H9 (cell line): ENCODE results near the gene BFSP2. TPM values are rescaled to one million over a fixed set of nuclear protein-coding genes. Genes with fewer than 3 reads are reported as not detected.

ENCODE experiments used
- DNase-seq: peaks from one replicate; pipeline ENCODE4 v3.0.0-alpha.2; 2017
- H2AFZ ChIP-seq: one replicate; pipeline ENCODE4 v1.6.1; 2013; ENCODE audit warnings: mild to moderate bottlenecking, low read length, control low read depth, moderate library complexity
- H2AK5ac ChIP-seq: 2 replicates; pipeline ENCODE4 v1.6.1; 2013; ENCODE audit warnings: low read length, control low read depth, mixed read lengths; ENCODE audit not compliant: insufficient read length
- H2BK120ac ChIP-seq: one replicate; pipeline ENCODE4 v1.6.1; 2013; ENCODE audit warnings: low read depth, mild to moderate bottlenecking, low read length, control low read depth, inconsistent platforms; ENCODE audit not compliant: poor library complexity, severe bottlenecking
- H2BK12ac ChIP-seq: 2 replicates; pipeline ENCODE4 v1.6.1; 2013; ENCODE audit warnings: low read length, control low read depth, mixed read lengths, low read depth; ENCODE audit not compliant: insufficient read length
- H2BK15ac ChIP-seq: 2 replicates; pipeline ENCODE4 v1.6.1; 2013; ENCODE audit warnings: low read depth, low read length, control low read depth
- H2BK20ac ChIP-seq: one replicate; pipeline ENCODE4 v1.6.1; 2013; ENCODE audit warnings: low read depth, mild to moderate bottlenecking, low read length, control low read depth, inconsistent platforms; ENCODE audit not compliant: poor library complexity, severe bottlenecking
- H2BK5ac ChIP-seq: 2 replicates; pipeline ENCODE4 v1.6.1; 2013; ENCODE audit warnings: low read length, control low read depth, mixed read lengths; ENCODE audit not compliant: insufficient read length
- H3K14ac ChIP-seq: 2 replicates; pipeline ENCODE4 v1.6.1; 2013; ENCODE audit warnings: low read length, control low read depth; ENCODE audit not compliant: insufficient read depth
- H3K18ac ChIP-seq: 2 replicates; pipeline ENCODE4 v1.6.1; 2013; ENCODE audit warnings: low read depth, mild to moderate bottlenecking, mixed read lengths, low read length, control low read depth; ENCODE audit not compliant: insufficient read length
- H3K23ac ChIP-seq: 2 replicates; pipeline ENCODE4 v1.6.1; 2013; ENCODE audit warnings: low read length, control low read depth, mixed read lengths, low read depth; ENCODE audit not compliant: insufficient read length
- H3K23me2 ChIP-seq: 2 replicates; pipeline ENCODE4 v1.6.1; 2013; ENCODE audit warnings: low read depth, mild to moderate bottlenecking, mixed read lengths, low read length, control low read depth; ENCODE audit not compliant: insufficient read length, poor library complexity, severe bottlenecking
- H3K27ac ChIP-seq: 2 replicates; pipeline ENCODE4 v1.5.1; 2013; ENCODE audit warnings: low read length, control low read depth, mixed read lengths, low read depth; ENCODE audit not compliant: insufficient read length
- H3K27me3 ChIP-seq: 2 replicates; pipeline ENCODE4 v1.6.1; 2013; ENCODE audit warnings: low read length, control low read depth, inconsistent platforms; ENCODE audit not compliant: insufficient read depth
- H3K4ac ChIP-seq: 2 replicates; pipeline ENCODE4 v1.6.1; 2013; ENCODE audit warnings: low read depth, mild to moderate bottlenecking, control low read depth, inconsistent platforms, low read length, moderate library complexity
- H3K4me1 ChIP-seq: 2 replicates; pipeline ENCODE4 v1.6.1; 2013; ENCODE audit warnings: low read length, control low read depth, inconsistent platforms; ENCODE audit not compliant: insufficient read depth
- H3K4me2 ChIP-seq: 2 replicates; pipeline ENCODE4 v1.6.1; 2013; ENCODE audit warnings: low read length, control low read depth, mixed read lengths; ENCODE audit not compliant: insufficient read length, insufficient read depth
- H3K56ac ChIP-seq: 2 replicates; pipeline ENCODE4 v1.6.1; 2013; ENCODE audit warnings: low read depth, mild to moderate bottlenecking, mixed read lengths, low read length, control low read depth; ENCODE audit not compliant: insufficient read length
- H3K79me1 ChIP-seq: 2 replicates; pipeline ENCODE4 v1.6.1; 2013; ENCODE audit warnings: low read depth, mild to moderate bottlenecking, moderate library complexity, low read length, control low read depth, inconsistent platforms; ENCODE audit not compliant: insufficient read depth, poor library complexity, severe bottlenecking
- H3K79me2 ChIP-seq: 2 replicates; pipeline ENCODE4 v1.6.1; 2013; ENCODE audit warnings: low read length, control low read depth, inconsistent platforms; ENCODE audit not compliant: insufficient read depth
- H3K9ac ChIP-seq: 2 replicates; pipeline ENCODE4 v1.6.1; 2013; ENCODE audit warnings: low read length, control low read depth, mixed read lengths; ENCODE audit not compliant: insufficient read length; ENCODE audit errors: extremely low read depth
- H3K9me3 ChIP-seq: one replicate; pipeline ENCODE4 v1.6.1; 2013; ENCODE audit warnings: low read depth, low read length, inconsistent platforms; ENCODE audit not compliant: control insufficient read depth
- H3T11ph ChIP-seq: one replicate; pipeline ENCODE4 v1.6.1; 2013; ENCODE audit warnings: mild to moderate bottlenecking, low read length, control low read depth, inconsistent platforms
- H4K20me1 ChIP-seq: one replicate; pipeline ENCODE4 v1.6.1; 2013; ENCODE audit not compliant: control insufficient read depth, insufficient read length, insufficient read depth
- H4K5ac ChIP-seq: 2 replicates; pipeline ENCODE4 v1.6.1; 2013; ENCODE audit warnings: low read depth, mild to moderate bottlenecking, mixed read lengths, low read length, control low read depth; ENCODE audit not compliant: insufficient read length
- H4K8ac ChIP-seq: replicated peaks from 2 replicates; pipeline ENCODE4 v1.6.1; 2013; ENCODE audit warnings: low read length, control low read depth, mixed read lengths, low read depth; ENCODE audit not compliant: insufficient read length
- H4K91ac ChIP-seq: 2 replicates; pipeline ENCODE4 v1.6.1; 2013; ENCODE audit warnings: low read depth, mild to moderate bottlenecking, moderate library complexity, mixed read lengths, low read length, control low read depth; ENCODE audit not compliant: insufficient read length
- H3K27ac Mint-ChIP-seq, 3 experiments: 2 replicates in 2 of 3; 3 replicates in 1 of 3; pipeline ENCODE4 v1.8.0; 2020 to 2021; ENCODE audit warnings: mixed read lengths in 3 of 3, mild to moderate bottlenecking in 1 of 3, moderate library complexity in 1 of 3
- H3K27me3 Mint-ChIP-seq: 2 replicates; pipeline ENCODE4 v1.8.0; 2021; ENCODE audit warnings: low read depth, mild to moderate bottlenecking, moderate library complexity, mixed read lengths
- H3K36me3 Mint-ChIP-seq, 3 experiments: 2 replicates in 2 of 3; 3 replicates in 1 of 3; pipeline ENCODE4 v1.8.0; 2020 to 2021; ENCODE audit warnings: low read depth in 3 of 3, mixed read lengths in 3 of 3; ENCODE audit not compliant: insufficient read depth in 1 of 3
- H3K4me1 Mint-ChIP-seq, 2 experiments: 2 replicates each; pipeline ENCODE4 v1.8.0; 2020; ENCODE audit warnings: mixed read lengths in 2 of 2
- H3K4me3 Mint-ChIP-seq, 2 experiments: 2 replicates in 1 of 2; 3 replicates in 1 of 2; pipeline ENCODE4 v1.8.0; 2020 to 2021; ENCODE audit warnings: mild to moderate bottlenecking in 2 of 2, mixed read lengths in 2 of 2, moderate library complexity in 1 of 2
- H3K9me3 Mint-ChIP-seq, 2 experiments: 2 replicates in 1 of 2; 3 replicates in 1 of 2; pipeline ENCODE4 v1.8.0; 2020; ENCODE audit warnings: mild to moderate bottlenecking in 2 of 2, mixed read lengths in 2 of 2, moderate library complexity in 1 of 2
- CTCF ChIP-seq: fragments of 200-600 bp; sonication (generic); conservative IDR thresholded peaks from 3 replicates; pipeline ENCODE4 v1.8.0; 2021; ENCODE audit warnings: antibody characterized with exemption, mild to moderate bottlenecking
- WGBS: extraction: QIAGEN DNeasy Blood & Tissue Kit; methylation state at CpG from one replicate; pipeline ENCODE4 v1.1.7; 2013; ENCODE audit warnings: missing lambda C conversion rate, low lambda C conversion rate, mixed read lengths; ENCODE audit not compliant: insufficient read length; ENCODE audit errors: extremely low coverage; 5-methylcytosine and 5-hydroxymethylcytosine counted together
- total RNA-seq: library from RNA; stranded (reverse); gene quantifications from 2 replicates; pipeline ENCODE4 v1.2.1, GENCODE V29; 2021

Gene BFSP2
- total RNA-seq, 1 experiment from 2014 or later: not detected

GRCh38 chr3:133383741-133384140 is 16.1 kb upstream of the BFSP2 start:
- no peak overlapping the region for H2AFZ ChIP-seq
- no peak overlapping the region for H4K91ac ChIP-seq
- H3K36me3 Mint-ChIP-seq: peaks cover 0 to 3% (median 0%) of the 10 kb centered on the region in 3 experiments; a peak in 3 of 7 replicates
- no peaks in the 10 kb centered on the region for H3K27me3 ChIP-seq
- peak overlapping the region in 1 of 3 experiments; percentile 84; a peak in 1 of 7 replicates for H3K27ac Mint-ChIP-seq
- no peak overlapping the region for H3K14ac ChIP-seq
- H3K9me3 ChIP-seq: no peaks in the 10 kb centered on the region
- H4K5ac ChIP-seq: no peak overlapping the region
- no peaks in the 10 kb centered on the region for H3K4me1 ChIP-seq
- no peak overlapping the region for H2BK15ac ChIP-seq
- no peak for DNase-seq
- H3K4me2 ChIP-seq: no peak overlapping the region
- H2BK5ac ChIP-seq: no peak overlapping the region
- no peaks in the 10 kb centered on the region for H3K79me1 ChIP-seq
- H3K27me3 Mint-ChIP-seq: no peaks in the 10 kb centered on the region
- no peaks in the 10 kb centered on the region for H3K9me3 Mint-ChIP-seq
- H2BK12ac ChIP-seq: no peak overlapping the region
- peaks cover 17 to 21% of the 10 kb centered on the region in 2 experiments for H3K4me1 Mint-ChIP-seq
- H3K56ac ChIP-seq: no peak overlapping the region
- H3K23me2 ChIP-seq: no peaks in the 10 kb centered on the region
- H3K4me3 Mint-ChIP-seq: no peak overlapping the region
- TF ChIP-seq CTCF: no peak
- H4K8ac ChIP-seq: no peak overlapping the region
- H3K18ac ChIP-seq: no peak overlapping the region
- H2BK20ac ChIP-seq: no peak overlapping the region
- no CpG with 5 or more reads among the region's 5 CpGs for WGBS
- no peak overlapping the region for H3T11ph ChIP-seq
- no peak overlapping the region for H3K9ac ChIP-seq
- H3K4ac ChIP-seq: no peak overlapping the region
- no peak overlapping the region for H3K27ac ChIP-seq
- no peaks in the 10 kb centered on the region for H4K20me1 ChIP-seq
- H2AK5ac ChIP-seq: no peak overlapping the region
- no peak overlapping the region for H2BK120ac ChIP-seq
- no peak overlapping the region for H3K23ac ChIP-seq
- no peaks in the 10 kb centered on the region for H3K79me2 ChIP-seq
